ENCODE data around the gene SYT15. TPM values are rescaled to one million over a fixed set of nuclear protein-coding genes. Genes with fewer than 3 reads are reported as not detected.

SYT15 gene
- total RNA-seq, 1 donor from 2014 or later = 1.4 TPM

DNA sequence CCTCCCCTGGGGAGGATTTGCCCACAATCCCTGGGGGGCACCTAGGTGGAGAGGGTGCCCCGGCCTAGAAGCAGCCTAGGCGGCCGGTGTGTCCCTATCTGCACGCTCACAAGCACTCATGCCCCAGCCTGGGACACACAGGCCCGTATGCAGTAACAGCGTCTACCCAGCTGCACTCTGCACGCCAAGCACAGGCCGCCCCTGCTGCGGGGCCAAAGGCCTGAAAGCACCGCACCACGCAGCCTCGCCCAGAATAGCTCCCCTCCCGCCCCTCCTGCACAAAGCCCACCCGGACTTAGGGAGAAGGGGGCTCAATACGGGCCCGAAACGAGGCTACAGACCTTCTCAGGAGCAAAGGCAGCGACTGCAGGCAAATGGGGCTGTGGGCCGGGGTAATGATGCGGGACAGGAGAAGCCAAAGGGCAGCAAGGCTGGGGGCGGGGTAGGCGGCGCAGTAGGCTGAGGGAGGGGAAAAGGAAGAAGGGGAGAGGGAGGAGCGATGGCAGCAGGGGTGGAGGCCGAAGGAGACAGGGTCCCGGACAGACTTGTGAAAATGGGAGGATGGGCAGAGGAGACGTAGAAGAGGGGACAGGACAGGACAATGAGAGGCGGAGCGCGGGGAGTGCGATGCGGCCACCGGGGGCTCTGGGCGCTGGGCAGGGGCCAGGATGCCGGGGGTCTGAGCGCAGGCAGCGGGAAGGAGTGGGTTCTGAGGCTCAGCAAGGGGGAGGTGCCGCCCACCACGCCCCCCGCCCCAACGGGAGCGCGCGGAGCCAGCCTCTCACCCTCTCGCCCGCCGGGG lies 23.0 kb upstream of the SYT15 start:
- Histone ChIP-seq H2AFZ (ENCODE audit: low read depth, low read length) (peak overlapping the region; percentile 58), H3K79me2 (ENCODE audit: insufficient read depth, low read length) (no peaks in the 10 kb centered on the region), H3K4me3 (ENCODE audit: insufficient read depth, low read depth, low read length) (peak overlapping the region; percentile 31), H3K27ac (ENCODE audit: low read depth, low read length) (no peak overlapping the region), H3K4me2 (ENCODE audit: low read length) (peak overlapping the region; percentile 80), H3K4me1 (ENCODE audit: insufficient read depth, low read length) (no peaks in the 10 kb centered on the region), H3K27me3 (ENCODE audit: insufficient read depth, low read length) (peaks cover 55% of the 10 kb centered on the region), H3K36me3 (ENCODE audit: insufficient read depth, low read length) (no peaks in the 10 kb centered on the region), H3K9me3 (ENCODE audit: insufficient read depth, low read depth, low read length) (no peaks in the 10 kb centered on the region), H3K9ac (ENCODE audit: low read length) (peak overlapping the region; percentile 20), H4K20me1 (ENCODE audit: insufficient read depth, low read length) (no peaks in the 10 kb centered on the region)
- H3K36me3 Mint-ChIP-seq (ENCODE audit: low read depth, unreplicated experiment) = peaks cover 1% of the 10 kb centered on the region
- H3K27me3 Mint-ChIP-seq (ENCODE audit: low read depth, unreplicated experiment) = no peaks in the 10 kb centered on the region
- DNase-seq (ENCODE audit: low read depth) (no peak), FAIRE-seq (no peak)
- peak overlapping the region; percentile 81 for H3K4me3 Mint-ChIP-seq (ENCODE audit: unreplicated experiment)
- H3K4me1 Mint-ChIP-seq (ENCODE audit: low read depth, unreplicated experiment) = no peaks in the 10 kb centered on the region
- no peaks in the 10 kb centered on the region for H3K9me3 Mint-ChIP-seq (ENCODE audit: unreplicated experiment)
- TF ChIP-seq, protein P1, sequence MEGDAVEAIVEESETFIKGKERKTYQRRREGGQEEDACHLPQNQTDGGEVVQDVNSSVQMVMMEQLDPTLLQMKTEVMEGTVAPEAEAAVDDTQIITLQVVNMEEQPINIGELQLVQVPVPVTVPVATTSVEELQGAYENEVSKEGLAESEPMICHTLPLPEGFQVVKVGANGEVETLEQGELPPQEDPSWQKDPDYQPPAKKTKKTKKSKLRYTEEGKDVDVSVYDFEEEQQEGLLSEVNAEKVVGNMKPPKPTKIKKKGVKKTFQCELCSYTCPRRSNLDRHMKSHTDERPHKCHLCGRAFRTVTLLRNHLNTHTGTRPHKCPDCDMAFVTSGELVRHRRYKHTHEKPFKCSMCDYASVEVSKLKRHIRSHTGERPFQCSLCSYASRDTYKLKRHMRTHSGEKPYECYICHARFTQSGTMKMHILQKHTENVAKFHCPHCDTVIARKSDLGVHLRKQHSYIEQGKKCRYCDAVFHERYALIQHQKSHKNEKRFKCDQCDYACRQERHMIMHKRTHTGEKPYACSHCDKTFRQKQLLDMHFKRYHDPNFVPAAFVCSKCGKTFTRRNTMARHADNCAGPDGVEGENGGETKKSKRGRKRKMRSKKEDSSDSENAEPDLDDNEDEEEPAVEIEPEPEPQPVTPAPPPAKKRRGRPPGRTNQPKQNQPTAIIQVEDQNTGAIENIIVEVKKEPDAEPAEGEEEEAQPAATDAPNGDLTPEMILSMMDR (IDR thresholded peaks at IDR 0.05; ENCODE audit: insufficient read depth, low read depth, low read length) = no peak
- peak; percentile 98 for TF ChIP-seq EZH2 (IDR thresholded peaks at IDR 0.05; ENCODE audit: insufficient read depth, low read length)
- H3K27ac Mint-ChIP-seq (ENCODE audit: unreplicated experiment) = no peak overlapping the region

DNA sequence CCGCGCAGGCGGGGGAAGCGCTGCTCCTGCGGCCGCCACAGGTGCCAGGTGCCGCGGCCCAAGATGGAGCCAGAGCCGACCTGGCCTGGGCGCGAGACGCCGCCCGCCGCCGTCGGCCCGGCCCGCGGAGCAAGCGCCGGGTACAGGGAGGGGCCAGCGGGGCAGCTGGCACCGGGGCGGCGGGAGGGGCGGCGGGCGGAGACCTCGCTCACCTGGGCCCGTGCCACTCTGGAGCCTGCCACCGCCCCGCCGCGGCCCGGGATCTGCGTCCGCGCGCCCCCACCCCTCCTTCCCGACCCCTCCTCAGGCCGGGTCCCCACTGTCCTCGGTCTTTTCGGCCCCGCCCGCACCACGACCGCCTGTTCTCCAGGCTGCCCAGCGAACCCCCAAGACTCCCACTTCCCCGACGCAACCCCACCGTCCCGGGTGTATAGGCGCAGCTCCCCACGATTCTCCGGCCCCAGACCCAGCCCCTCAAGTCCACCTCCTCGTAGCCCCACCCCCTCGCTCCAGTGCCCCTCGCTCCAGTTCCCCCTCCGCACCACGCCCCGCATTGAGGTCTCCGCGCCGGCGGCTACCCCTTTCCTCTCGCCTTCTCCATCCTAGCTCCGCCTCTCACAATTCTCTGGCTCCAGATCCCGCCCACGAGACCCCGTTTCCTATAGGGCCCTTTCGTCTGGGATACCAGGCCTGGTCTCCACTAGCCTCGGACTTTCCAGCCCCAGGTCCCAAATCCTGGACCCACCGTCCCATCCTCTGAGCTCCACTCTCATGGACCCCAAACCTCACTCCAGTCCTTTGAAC lies 22.2 kb upstream of the SYT15 start, which contains the start of gene GPRIN2:
TSS of gene GPRIN2 (minus strand) at position 144 of the 804 bp plus-strand sequence. CDS start 5,922 bp downstream, outside the sequence.
- no peaks in the 10 kb centered on the region for H3K4me1 ChIP-seq (ENCODE audit: insufficient read depth, low read length)
- H3K36me3 Mint-ChIP-seq (ENCODE audit: low read depth, unreplicated experiment) = peaks cover 1% of the 10 kb centered on the region
- H3K27me3 Mint-ChIP-seq (ENCODE audit: low read depth, unreplicated experiment) = no peaks in the 10 kb centered on the region
- no peak for FAIRE-seq
- H3K4me1 Mint-ChIP-seq (ENCODE audit: low read depth, unreplicated experiment) = no peaks in the 10 kb centered on the region
- no peaks in the 10 kb centered on the region for H3K9me3 ChIP-seq (ENCODE audit: insufficient read depth, low read depth, low read length)
- H3K27me3 ChIP-seq (ENCODE audit: insufficient read depth, low read length) = peaks cover 58% of the 10 kb centered on the region
- DNase-seq (ENCODE audit: low read depth) = no peak
- peak within 1 kb of the TSS; percentile 84 for H3K4me3 Mint-ChIP-seq (ENCODE audit: unreplicated experiment)
- H2AFZ ChIP-seq (ENCODE audit: low read depth, low read length) = peak within 1 kb of the TSS; percentile 58
- peak within 1 kb of the TSS; percentile 20 for H3K9ac ChIP-seq (ENCODE audit: low read length)
- TF ChIP-seq EZH2 (IDR thresholded peaks at IDR 0.05; ENCODE audit: insufficient read depth, low read length) = peak; percentile 94
- TF ChIP-seq, protein P1 (IDR thresholded peaks at IDR 0.05; ENCODE audit: insufficient read depth, low read depth, low read length) = no peak
- H3K4me2 ChIP-seq (ENCODE audit: low read length) = peak within 1 kb of the TSS; percentile 80
- no peaks in the 10 kb centered on the region for H3K36me3 ChIP-seq (ENCODE audit: insufficient read depth, low read length)
- no peak within 1 kb of the TSS for H3K27ac ChIP-seq (ENCODE audit: low read depth, low read length)
- no peaks in the 10 kb centered on the region for H3K9me3 Mint-ChIP-seq (ENCODE audit: unreplicated experiment)
- no peaks in the 10 kb centered on the region for H3K79me2 ChIP-seq (ENCODE audit: insufficient read depth, low read length)
- H4K20me1 ChIP-seq (ENCODE audit: insufficient read depth, low read length) = no peaks in the 10 kb centered on the region
- no peak within 1 kb of the TSS for H3K27ac Mint-ChIP-seq (ENCODE audit: unreplicated experiment)
- H3K4me3 ChIP-seq (ENCODE audit: insufficient read depth, low read depth, low read length) = peak within 1 kb of the TSS; percentile 31

All from astrocyte (in vitro differentiated cells and primary cell).